Measurements from ENCODE around the gene THY1. TPM values are rescaled to one million over a fixed set of nuclear protein-coding genes. Genes with fewer than 3 reads are reported as not detected.
"Not testable (repeated sequence)": the region's sequence is repeated elsewhere in the genome, so short reads cannot be mapped to it uniquely, and the experiment has no call there.

THY1 gene
- total RNA-seq, 1 donor from 2014 or later, result 121 TPM

DNA sequence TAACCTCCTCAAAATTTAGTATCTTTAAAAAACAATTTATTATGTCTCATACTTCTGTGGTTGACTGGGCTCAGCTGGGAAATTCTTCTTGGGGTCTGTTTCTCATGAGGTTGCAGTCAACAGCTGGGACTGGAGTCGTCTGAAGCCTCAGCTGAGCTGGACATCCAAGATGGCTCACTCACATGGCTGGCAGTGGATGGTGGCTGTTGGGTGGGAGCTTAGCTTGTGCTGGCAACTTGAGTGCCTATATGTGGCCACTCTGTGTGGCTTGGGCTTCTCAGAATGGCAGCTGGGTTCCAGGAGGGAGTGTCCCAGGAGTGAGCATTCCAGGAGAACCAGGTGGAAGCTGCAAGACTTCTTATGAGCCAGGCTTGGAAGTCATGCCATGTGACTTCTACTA is 13.2 kb downstream of the THY1 start:
- Mint-ChIP-seq H3K27me3 (ENCODE audit: low read depth) (no peaks in the 10 kb centered on the region), H3K27ac (no peak overlapping the region), H3K9me3 (peaks cover 12% of the 10 kb centered on the region), H3K4me3 (no peak overlapping the region), H3K36me3 (no peaks in the 10 kb centered on the region), H3K4me1 (peaks cover 11% of the 10 kb centered on the region)
- no peak for DNase-seq (ENCODE audit: low spot score in 2 of 2, unreplicated experiment in 2 of 2)
- TF ChIP-seq, protein P1, sequence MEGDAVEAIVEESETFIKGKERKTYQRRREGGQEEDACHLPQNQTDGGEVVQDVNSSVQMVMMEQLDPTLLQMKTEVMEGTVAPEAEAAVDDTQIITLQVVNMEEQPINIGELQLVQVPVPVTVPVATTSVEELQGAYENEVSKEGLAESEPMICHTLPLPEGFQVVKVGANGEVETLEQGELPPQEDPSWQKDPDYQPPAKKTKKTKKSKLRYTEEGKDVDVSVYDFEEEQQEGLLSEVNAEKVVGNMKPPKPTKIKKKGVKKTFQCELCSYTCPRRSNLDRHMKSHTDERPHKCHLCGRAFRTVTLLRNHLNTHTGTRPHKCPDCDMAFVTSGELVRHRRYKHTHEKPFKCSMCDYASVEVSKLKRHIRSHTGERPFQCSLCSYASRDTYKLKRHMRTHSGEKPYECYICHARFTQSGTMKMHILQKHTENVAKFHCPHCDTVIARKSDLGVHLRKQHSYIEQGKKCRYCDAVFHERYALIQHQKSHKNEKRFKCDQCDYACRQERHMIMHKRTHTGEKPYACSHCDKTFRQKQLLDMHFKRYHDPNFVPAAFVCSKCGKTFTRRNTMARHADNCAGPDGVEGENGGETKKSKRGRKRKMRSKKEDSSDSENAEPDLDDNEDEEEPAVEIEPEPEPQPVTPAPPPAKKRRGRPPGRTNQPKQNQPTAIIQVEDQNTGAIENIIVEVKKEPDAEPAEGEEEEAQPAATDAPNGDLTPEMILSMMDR (IDR thresholded peaks at IDR 0.05; ENCODE audit: unreplicated experiment), result no peak

GRCh38 chr11:119406005-119406404 is 17.0 kb downstream of the THY1 start:
- H3K27ac Mint-ChIP-seq, result peak overlapping the region; percentile 84
- no peaks in the 10 kb centered on the region for H3K27me3 Mint-ChIP-seq (ENCODE audit: low read depth)
- peaks cover 12% of the 10 kb centered on the region for H3K9me3 Mint-ChIP-seq
- H3K4me3 Mint-ChIP-seq, result no peak overlapping the region
- H3K36me3 Mint-ChIP-seq, result peaks cover 2% of the 10 kb centered on the region
- no peak for DNase-seq (ENCODE audit: low spot score in 2 of 2, unreplicated experiment in 2 of 2)
- TF ChIP-seq, protein P1 (IDR thresholded peaks at IDR 0.05; ENCODE audit: unreplicated experiment), result no peak
- peaks cover 32% of the 10 kb centered on the region for H3K4me1 Mint-ChIP-seq

DNA sequence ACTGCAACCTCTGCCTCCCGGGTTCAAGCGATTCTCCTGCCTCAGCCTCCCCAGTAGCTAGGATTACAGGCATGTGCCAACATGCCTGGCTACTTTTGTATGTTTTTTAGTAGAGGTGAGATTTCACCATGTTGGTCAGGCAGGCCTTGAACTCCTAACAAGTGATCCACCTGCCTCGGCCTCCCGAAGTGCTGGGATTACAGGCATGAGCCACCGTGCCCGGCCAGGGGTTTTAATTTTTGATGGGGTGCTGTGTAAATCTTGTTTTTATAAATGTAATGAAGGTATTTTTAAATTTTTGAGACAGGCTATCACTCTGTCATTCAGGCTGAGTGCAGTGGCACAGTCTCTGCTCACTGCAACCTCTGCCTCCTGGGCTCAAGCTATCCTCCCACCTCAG is 17.5 kb downstream of the THY1 start:
- H3K4me3 Mint-ChIP-seq; DNase-seq (ENCODE audit: low spot score in 2 of 2, unreplicated experiment in 2 of 2); H3K36me3 Mint-ChIP-seq; H3K27me3 Mint-ChIP-seq (ENCODE audit: low read depth): not testable (repeated sequence)
- peaks cover 18% of the 10 kb centered on the region for H3K9me3 Mint-ChIP-seq
- peak overlapping the region; percentile 84 for H3K27ac Mint-ChIP-seq
- peaks cover 32% of the 10 kb centered on the region for H3K4me1 Mint-ChIP-seq

DNA sequence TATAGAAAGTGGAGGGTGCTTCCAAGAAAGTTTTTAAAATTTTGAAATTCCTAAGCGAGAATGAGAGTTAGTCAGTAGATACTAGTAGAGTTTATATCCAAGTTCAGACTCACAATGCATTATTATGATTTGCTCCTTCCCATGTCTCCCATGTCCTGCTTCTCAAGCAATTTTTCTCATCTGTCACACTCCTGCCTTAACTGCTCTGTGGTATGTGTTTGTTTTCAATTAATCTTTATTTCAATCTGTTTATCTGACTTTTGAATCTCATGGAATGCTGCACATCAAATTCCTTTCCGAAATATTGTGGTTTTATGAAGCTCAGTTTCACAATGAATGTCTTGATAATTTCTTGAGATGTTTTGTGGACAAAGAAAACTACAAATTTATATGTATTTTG is 18.1 kb downstream of the THY1 start:
- Mint-ChIP-seq H3K27me3 (ENCODE audit: low read depth) (no peaks in the 10 kb centered on the region), H3K4me1 (peaks cover 32% of the 10 kb centered on the region), H3K36me3 (peaks cover 5% of the 10 kb centered on the region), H3K27ac (peak overlapping the region; percentile 84), H3K4me3 (no peak overlapping the region), H3K9me3 (peaks cover 22% of the 10 kb centered on the region)
- TF ChIP-seq, protein P1 (IDR thresholded peaks at IDR 0.05; ENCODE audit: unreplicated experiment), result no peak
- DNase-seq (ENCODE audit: low spot score in 2 of 2, unreplicated experiment in 2 of 2), result no peak

GRCh38 chr11:119403021-119403420 is 20.0 kb downstream of the THY1 start:
- no peak for DNase-seq (ENCODE audit: low spot score in 2 of 2, unreplicated experiment in 2 of 2)
- no peaks in the 10 kb centered on the region for H3K27me3 Mint-ChIP-seq (ENCODE audit: low read depth)
- H3K4me1 Mint-ChIP-seq, result peaks cover 32% of the 10 kb centered on the region
- peaks cover 38% of the 10 kb centered on the region for H3K9me3 Mint-ChIP-seq
- TF ChIP-seq, protein P1 (IDR thresholded peaks at IDR 0.05; ENCODE audit: unreplicated experiment), result no peak
- peaks cover 19% of the 10 kb centered on the region for H3K36me3 Mint-ChIP-seq
- peak overlapping the region; percentile 84 for H3K27ac Mint-ChIP-seq
- no peak overlapping the region for H3K4me3 Mint-ChIP-seq

DNA sequence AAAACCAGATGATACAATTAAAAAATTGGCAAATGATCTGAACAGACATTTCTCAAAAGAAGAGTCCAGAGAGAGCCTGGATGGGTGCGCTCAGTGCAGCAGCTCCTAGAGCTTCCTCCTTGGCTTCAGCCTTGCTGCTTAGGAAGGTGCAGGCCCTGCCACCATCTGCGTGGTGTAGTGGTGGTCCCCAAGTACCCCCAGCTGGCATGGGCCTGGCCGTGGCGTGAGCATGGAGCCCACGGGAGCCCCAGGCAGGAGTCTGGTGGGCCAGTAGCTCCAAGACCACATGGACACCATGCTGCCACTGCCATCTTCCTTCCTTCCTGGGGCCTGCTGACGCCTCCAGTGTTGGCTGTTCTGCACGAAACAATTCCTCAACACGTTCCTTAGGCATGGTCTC is 20.5 kb downstream of the THY1 start:
- Mint-ChIP-seq H3K27me3 (ENCODE audit: low read depth) (no peaks in the 10 kb centered on the region), H3K4me3 (no peak overlapping the region), H3K27ac (peak overlapping the region; percentile 58), H3K36me3 (peaks cover 24% of the 10 kb centered on the region), H3K9me3 (peaks cover 44% of the 10 kb centered on the region), H3K4me1 (peaks cover 32% of the 10 kb centered on the region)
- DNase-seq (ENCODE audit: low spot score in 2 of 2, unreplicated experiment in 2 of 2), result no peak
- TF ChIP-seq, protein P1 (IDR thresholded peaks at IDR 0.05; ENCODE audit: unreplicated experiment), result no peak

All from mesothelial cell of epicardium (in vitro differentiated cells).